Neural crest cell (in vitro differentiated cells): ENCODE results near the gene SUPT6H. TPM values are rescaled to one million over a fixed set of nuclear protein-coding genes. Genes with fewer than 3 reads are reported as not detected.
"Not testable (repeated sequence)": the region's sequence is repeated elsewhere in the genome, so short reads cannot be mapped to it uniquely, and the experiment has no call there.

Source experiments
- DNase-seq: peaks from one replicate; pipeline ENCODE4 v3.0.0; 2021; ENCODE audit warnings: low read depth, mixed read lengths, low spot score
- H3K27ac Mint-ChIP-seq: one replicate; pipeline ENCODE4 v1.8.0; 2021; ENCODE audit warnings: mild to moderate bottlenecking, mixed read lengths; ENCODE audit not compliant: unreplicated experiment
- H3K27me3 Mint-ChIP-seq: 2 replicates; pipeline ENCODE4 v1.8.0; 2021; ENCODE audit warnings: low read depth, mild to moderate bottlenecking, mixed read lengths
- H3K36me3 Mint-ChIP-seq: 2 replicates; pipeline ENCODE4 v1.8.0; 2021; ENCODE audit warnings: low read depth, mild to moderate bottlenecking, mixed read lengths
- H3K4me1 Mint-ChIP-seq: 2 replicates; pipeline ENCODE4 v1.8.0; 2021; ENCODE audit warnings: mixed read lengths
- H3K4me3 Mint-ChIP-seq: one replicate; pipeline ENCODE4 v1.8.0; 2021; ENCODE audit warnings: mild to moderate bottlenecking, mixed read lengths
- H3K9me3 Mint-ChIP-seq: 2 replicates; pipeline ENCODE4 v1.8.0; 2021; ENCODE audit warnings: mixed read lengths
- CTCF ChIP-seq: fragments of 200-600 bp; sonication (generic); conservative IDR thresholded peaks from 2 replicates; pipeline ENCODE4 v1.5.0; 2021; ENCODE audit warnings: antibody characterized with exemption, mild to moderate bottlenecking
- total RNA-seq: library from RNA; stranded (reverse); gene quantifications from 2 replicates; pipeline ENCODE4 v1.2.1, GENCODE V29; 2021

SUPT6H gene
- total RNA-seq, 1 donor from 2014 or later = 70.0 TPM

- H3K27ac Mint-ChIP-seq = no peak overlapping the region
- DNase-seq = no peak
- peaks cover 23% of the 10 kb centered on the region for H3K36me3 Mint-ChIP-seq
- peak overlapping the region; percentile 100 for H3K4me3 Mint-ChIP-seq
- no peaks in the 10 kb centered on the region for H3K9me3 Mint-ChIP-seq
- TF ChIP-seq CTCF = no peak
- peaks cover 82% of the 10 kb centered on the region for H3K4me1 Mint-ChIP-seq
- H3K27me3 Mint-ChIP-seq = peaks cover 31% of the 10 kb centered on the region
These were observed 61.3 kb downstream of the SUPT6H start for GRCh38 chr17:28723159-28723835.

DNA sequence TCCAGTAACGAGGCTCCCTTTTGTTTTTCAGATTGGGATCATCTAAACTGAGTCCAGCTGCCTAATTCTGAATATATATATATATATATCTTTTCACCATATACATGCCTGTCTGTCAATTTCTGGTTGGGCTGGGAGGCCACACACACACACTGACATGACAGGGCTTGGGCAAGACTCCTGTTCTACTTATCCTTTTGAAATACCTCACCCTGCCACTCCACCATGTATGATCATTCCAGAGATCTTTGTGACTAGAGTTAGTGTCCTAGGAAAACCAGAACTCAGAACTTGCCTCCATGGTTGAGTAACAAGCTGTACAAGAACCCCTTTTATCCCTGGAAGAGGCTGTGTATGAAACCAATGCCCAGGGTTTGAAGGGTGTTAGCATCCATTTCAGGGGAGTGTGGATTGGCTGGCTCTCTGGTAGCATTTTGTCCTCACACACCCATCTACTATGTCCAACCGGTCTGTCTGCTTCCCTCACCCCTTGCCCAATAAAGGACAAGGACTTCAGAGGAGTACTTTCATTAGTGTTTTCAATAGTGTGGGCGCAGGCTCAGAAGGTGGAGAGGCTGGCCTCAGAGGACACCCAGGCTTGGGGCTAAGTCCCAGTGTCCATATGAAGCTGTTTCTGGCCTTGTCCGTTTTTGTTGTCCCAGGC is 62.0 kb downstream of the SUPT6H start:
- Mint-ChIP-seq H3K27me3 (peaks cover 31% of the 10 kb centered on the region), H3K36me3 (peaks cover 23% of the 10 kb centered on the region), H3K4me3 (peak overlapping the region; percentile 100), H3K4me1 (peaks cover 81% of the 10 kb centered on the region)
- H3K9me3 Mint-ChIP-seq, DNase-seq, H3K27ac Mint-ChIP-seq: not testable (repeated sequence)

- H3K36me3 Mint-ChIP-seq = peaks cover 22% of the 10 kb centered on the region
- peaks cover 27% of the 10 kb centered on the region for H3K27me3 Mint-ChIP-seq
- H3K4me3 Mint-ChIP-seq = peak overlapping the region; percentile 100
- no peak overlapping the region for H3K27ac Mint-ChIP-seq
- H3K4me1 Mint-ChIP-seq = peaks cover 79% of the 10 kb centered on the region
- DNase-seq = no peak
- no peaks in the 10 kb centered on the region for H3K9me3 Mint-ChIP-seq
- no peak for TF ChIP-seq CTCF
These were observed 62.6 kb downstream of the SUPT6H start for GRCh38 chr17:28724500-28725165.

- H3K36me3 Mint-ChIP-seq = peaks cover 18% of the 10 kb centered on the region
- H3K27me3 Mint-ChIP-seq = peaks cover 23% of the 10 kb centered on the region
- peak overlapping the region; percentile 70 for H3K27ac Mint-ChIP-seq
- H3K4me3 Mint-ChIP-seq = peak overlapping the region; percentile 100
- peak; percentile 38 for TF ChIP-seq CTCF
- no peak for DNase-seq
- no peaks in the 10 kb centered on the region for H3K9me3 Mint-ChIP-seq
- H3K4me1 Mint-ChIP-seq = peaks cover 76% of the 10 kb centered on the region
These were observed 63.2 kb downstream of the SUPT6H start for GRCh38 chr17:28725166-28725659.

GRCh38 chr17:28725660-28726225 is 63.7 kb downstream of the SUPT6H start:
- peaks cover 71% of the 10 kb centered on the region for H3K4me1 Mint-ChIP-seq
- peak; percentile 33 for DNase-seq
- no peaks in the 10 kb centered on the region for H3K9me3 Mint-ChIP-seq
- peak overlapping the region; percentile 100 for H3K4me3 Mint-ChIP-seq
- peaks cover 23% of the 10 kb centered on the region for H3K27me3 Mint-ChIP-seq
- no peak for TF ChIP-seq CTCF
- H3K36me3 Mint-ChIP-seq = peaks cover 12% of the 10 kb centered on the region
- peak overlapping the region; percentile 70 for H3K27ac Mint-ChIP-seq
